B cell (primary cell): ENCODE data around the gene TBC1D17. TPM values are rescaled to one million over a fixed set of nuclear protein-coding genes. Genes with fewer than 3 reads are reported as not detected.

Source experiments
- ATAC-seq: fragments of 200-7000 bp; cut with Tn5 transposase; one replicate; pipeline ENCODE4 v1.10.0; 2021; ENCODE audit warnings: low read depth, mild to moderate bottlenecking, moderate number of reproducible peaks, moderate library complexity
- CTCF ChIA-PET: fragments of 350-600 bp; sonication (Branson Sonifier 250); formaldehyde crosslinking; loops from one replicate; lab custom pipeline; 2021; ENCODE audit warnings: antibody characterized with exemption, inconsistent platforms; lab: Charles Lee
- POLR2A ChIA-PET: fragments of 350-600 bp; sonication (Branson Sonifier 250); formaldehyde crosslinking; loops from one replicate; lab custom pipeline; 2021; ENCODE audit warnings: antibody characterized with exemption; lab: Charles Lee
- DNase-seq: peaks from one replicate; pipeline ENCODE4 v3.0.0; 2013
- H2AFZ ChIP-seq: 2 replicates; pipeline ENCODE4 v1.6.1; 2012; ENCODE audit warnings: mild to moderate bottlenecking, low read depth, low read length; ENCODE audit not compliant: insufficient read depth, poor library complexity, severe bottlenecking
- H3K27ac ChIP-seq, 2 donors: 1 replicate in 1 of 2; 2 replicates in 1 of 2; pipeline ENCODE4 v1.5.1; 2012 to 2013; ENCODE audit warnings: low read length in 2 of 2, mild to moderate bottlenecking in 2 of 2, moderate library complexity in 1 of 2
- H3K27me3 ChIP-seq, 4 experiments: fragments of 200-600 bp in 1 of 4; sonication (generic) in 1 of 4; replicated peaks in 1 of 4; 1 replicate in 2 of 4; 2 replicates in 2 of 4; pipeline versions ENCODE4 v1.6.1 to v1.7.0; 2013 to 2016; ENCODE audit warnings: low read length in 3 of 4, mild to moderate bottlenecking in 2 of 4, mixed read lengths in 1 of 4, moderate library complexity in 1 of 4; ENCODE audit not compliant: insufficient read depth in 4 of 4, control insufficient read depth in 3 of 4; ENCODE audit errors: control extremely low read depth in 1 of 4
- H3K36me3 ChIP-seq, 2 experiments: replicated peaks in 1 of 2; 1 replicate in 1 of 2; 2 replicates in 1 of 2; pipeline versions ENCODE4 v1.6.1 to v1.7.1; 2013; ENCODE audit warnings: low read length in 1 of 2; ENCODE audit not compliant: insufficient read depth in 2 of 2, control insufficient read depth in 1 of 2; ENCODE audit errors: control extremely low read depth in 1 of 2, extremely low read depth in 1 of 2
- H3K4me1 ChIP-seq, 2 donors: fragments of 200-600 bp in 1 of 2; sonication (generic) in 1 of 2; 1 replicate in 1 of 2; 2 replicates in 1 of 2; pipeline versions ENCODE4 v1.5.1 to v1.6.1; 2013 to 2017; ENCODE audit warnings: low read length in 2 of 2; ENCODE audit not compliant: control insufficient read depth in 2 of 2, insufficient read depth in 2 of 2
- H3K4me2 ChIP-seq: replicated peaks from 2 replicates; pipeline ENCODE3; 2012; ENCODE audit warnings: mild to moderate bottlenecking, low read depth, low read length; ENCODE audit not compliant: poor library complexity, severe bottlenecking
- H3K4me3 ChIP-seq, 5 experiments: fragments of 200-600 bp in 1 of 5; sonication (generic) in 1 of 5; 1 replicate in 3 of 5; 2 replicates in 2 of 5; pipeline versions ENCODE4 v1.5.1 to v1.7.0; 2011 to 2016; ENCODE audit warnings: low read length in 4 of 5, mild to moderate bottlenecking in 4 of 5, low read depth in 2 of 5, control low read depth in 1 of 5, moderate library complexity in 1 of 5; ENCODE audit not compliant: insufficient read depth in 1 of 5; ENCODE audit errors: control extremely low read depth in 1 of 5, extremely low read depth in 1 of 5
- H3K79me2 ChIP-seq: fragments of 200-600 bp; sonication (generic); one replicate; pipeline ENCODE4 v1.6.0; 2016; ENCODE audit warnings: low read length; ENCODE audit not compliant: control insufficient read depth, insufficient read depth
- H3K9ac ChIP-seq: fragments of 200-600 bp; sonication (generic); 2 replicates; pipeline ENCODE4 v1.6.1; 2017; ENCODE audit warnings: mild to moderate bottlenecking, low read length, moderate library complexity
- H3K9me3 ChIP-seq, 3 donors: one replicate each; pipeline versions ENCODE4 v1.6.1 to v1.7.1; 2013; ENCODE audit warnings: low read length in 2 of 3; ENCODE audit not compliant: control insufficient read depth in 2 of 3, insufficient read depth in 1 of 3; ENCODE audit errors: control extremely low read depth in 1 of 3
- H4K20me1 ChIP-seq: 2 replicates; pipeline ENCODE4 v1.6.0; 2012; ENCODE audit warnings: mild to moderate bottlenecking, low read length; ENCODE audit not compliant: insufficient read depth, control insufficient read depth, poor library complexity, severe bottlenecking
- H3K27ac Mint-ChIP-seq: one replicate; pipeline ENCODE4 v1.8.0; 2021; ENCODE audit warnings: mixed read lengths
- H3K27me3 Mint-ChIP-seq: one replicate; pipeline ENCODE4 v1.8.0; 2021; ENCODE audit warnings: mixed read lengths
- H3K4me1 Mint-ChIP-seq: one replicate; pipeline ENCODE4 v1.8.0; 2021; ENCODE audit warnings: mixed read lengths
- H3K4me3 Mint-ChIP-seq: one replicate; pipeline ENCODE4 v1.8.0; 2021; ENCODE audit warnings: mixed read lengths
- H3K9me3 Mint-ChIP-seq: one replicate; pipeline ENCODE4 v1.8.0; 2022; ENCODE audit warnings: mixed read lengths; ENCODE audit not compliant: insufficient read depth
- EZH2 ChIP-seq: IDR thresholded peaks from 2 replicates; pipeline ENCODE4 v1.6.1; 2012; ENCODE audit warnings: borderline replicate concordance, low read depth, mild to moderate bottlenecking, moderate library complexity, low read length; ENCODE audit not compliant: insufficient read depth, poor library complexity, severe bottlenecking
- WGBS: methylation state at CpG from one replicate; pipeline ENCODE4 v1.1.5; 2013; ENCODE audit warnings: missing lambda C conversion rate; ENCODE audit not compliant: insufficient coverage; 5-methylcytosine and 5-hydroxymethylcytosine counted together
- intact Hi-C: fragments of 100-400 bp; cut with micrococcal nuclease; formaldehyde crosslinking; loops from one replicate; pipeline ENCODE4 v1.10.0; 2022
- polyA plus RNA-seq: library from polyadenylated mRNA; depleted of rRNA; stranded (reverse); fragments of >200 nt; gene quantifications from 2 replicates; pipeline ENCODE4 v1.2.3, GENCODE V29; 2012
- total RNA-seq, 2 donors: library from RNA; stranded (reverse); fragments of 120-200 nt in 1 of 2; gene quantifications; 1 replicate in 1 of 2; 2 replicates in 1 of 2; pipeline versions ENCODE4 v1.2.3 to v1.2.4, GENCODE V29; 2013 to 2022
- TF ChIP-seq, protein P1 (sequence below): fragments of 200-600 bp; IDR thresholded peaks from one replicate; pipeline ENCODE4 v1.8.0; 2022; ENCODE audit warnings: antibody characterized with exemption, mild to moderate bottlenecking

Gene TBC1D17
- total and polyA plus RNA-seq, 2 donors (not counting 1 experiment from before 2014, with no cell fraction given) = 85.7 to 98.7 TPM

DNA sequence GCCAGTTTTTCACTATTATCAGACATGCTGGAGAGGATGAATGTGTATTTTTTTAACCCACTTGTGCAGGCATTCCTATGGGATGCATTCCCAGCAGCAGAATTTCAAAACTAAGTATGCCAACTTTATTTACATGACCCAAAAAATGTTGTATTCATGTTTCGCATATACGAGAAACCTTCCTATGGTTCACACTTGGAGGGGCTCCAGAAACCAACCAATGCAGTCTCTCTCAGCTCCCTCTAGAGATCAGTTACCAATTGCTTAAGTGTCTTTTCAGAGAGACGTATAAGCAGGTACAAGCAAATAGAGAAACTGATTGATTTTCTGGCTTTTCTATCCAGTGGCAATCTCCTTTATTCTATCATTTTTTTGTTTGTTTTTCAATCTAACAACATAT is 32.1 kb upstream of the TBC1D17 start:
- Mint-ChIP-seq H3K9me3 (no peaks in the 10 kb centered on the region), H3K4me1 (peaks cover 65% of the 10 kb centered on the region), H3K27me3 (no peaks in the 10 kb centered on the region), H3K4me3 (peak overlapping the region; percentile 42), H3K27ac (peak overlapping the region; percentile 84)
- intact Hi-C loops = no loop called here
- peak overlapping the region; percentile 59 for H3K4me2 ChIP-seq
- H3K9ac ChIP-seq = no peak overlapping the region
- WGBS = 80% methylated on average over 2 of the region's 3 CpGs
- ATAC-seq = no peak
- DNase-seq = no peak
- peaks cover 10% of the 10 kb centered on the region for H3K79me2 ChIP-seq
- peaks cover 46 to 65% of the 10 kb centered on the region in 2 donors for H3K4me1 ChIP-seq
- no peaks in the 10 kb centered on the region for H3K36me3 ChIP-seq
- H3K27me3 ChIP-seq = no peaks in the 10 kb centered on the region
- H2AFZ ChIP-seq = no peak overlapping the region
- ChIA-PET POLR2A (interaction anchor here (1.0 to 2.3 kb wide), 4 partner anchors 8 to 32 kb away, joined by 3 to 13 read pairs (median 5); partner anchors contain the start of genes AKT1S1, FUZ and TBC1D17), CTCF (no interaction called here)
- H3K4me3 ChIP-seq = no peak overlapping the region
- no peaks in the 10 kb centered on the region for H4K20me1 ChIP-seq
- peak overlapping the region in 1 of 2 donors; percentile 40 for H3K27ac ChIP-seq
- TF ChIP-seq, protein P1, sequence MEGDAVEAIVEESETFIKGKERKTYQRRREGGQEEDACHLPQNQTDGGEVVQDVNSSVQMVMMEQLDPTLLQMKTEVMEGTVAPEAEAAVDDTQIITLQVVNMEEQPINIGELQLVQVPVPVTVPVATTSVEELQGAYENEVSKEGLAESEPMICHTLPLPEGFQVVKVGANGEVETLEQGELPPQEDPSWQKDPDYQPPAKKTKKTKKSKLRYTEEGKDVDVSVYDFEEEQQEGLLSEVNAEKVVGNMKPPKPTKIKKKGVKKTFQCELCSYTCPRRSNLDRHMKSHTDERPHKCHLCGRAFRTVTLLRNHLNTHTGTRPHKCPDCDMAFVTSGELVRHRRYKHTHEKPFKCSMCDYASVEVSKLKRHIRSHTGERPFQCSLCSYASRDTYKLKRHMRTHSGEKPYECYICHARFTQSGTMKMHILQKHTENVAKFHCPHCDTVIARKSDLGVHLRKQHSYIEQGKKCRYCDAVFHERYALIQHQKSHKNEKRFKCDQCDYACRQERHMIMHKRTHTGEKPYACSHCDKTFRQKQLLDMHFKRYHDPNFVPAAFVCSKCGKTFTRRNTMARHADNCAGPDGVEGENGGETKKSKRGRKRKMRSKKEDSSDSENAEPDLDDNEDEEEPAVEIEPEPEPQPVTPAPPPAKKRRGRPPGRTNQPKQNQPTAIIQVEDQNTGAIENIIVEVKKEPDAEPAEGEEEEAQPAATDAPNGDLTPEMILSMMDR = no peak
- no peak for TF ChIP-seq EZH2
- H3K9me3 ChIP-seq = peaks cover 0 to 6% (median 0%) of the 10 kb centered on the region in 3 donors

DNA sequence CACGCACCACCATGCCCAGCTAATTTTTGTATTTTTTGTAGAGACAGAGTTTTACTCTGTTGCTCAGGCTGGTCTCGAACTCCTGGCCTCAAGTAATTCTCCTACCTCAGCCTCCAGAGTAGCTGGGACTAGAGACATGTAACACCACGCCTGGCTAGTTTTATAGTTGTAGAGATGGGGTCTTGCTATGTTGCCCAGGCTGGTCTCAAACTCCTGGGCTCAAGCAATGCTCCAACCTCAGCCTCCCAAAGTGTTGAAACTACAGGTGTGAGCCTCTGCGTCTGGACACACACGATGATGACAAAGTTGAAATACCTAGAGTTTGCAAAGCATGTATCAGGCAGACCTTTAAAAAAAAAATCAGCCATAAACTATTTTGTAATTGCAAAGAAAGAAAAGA is 31.1 kb upstream of the TBC1D17 start:
- Histone ChIP-seq H3K4me3 (no peak overlapping the region), H3K4me1 (peaks cover 46 to 65% of the 10 kb centered on the region in 2 donors), H3K9me3 (peaks cover 0 to 6% (median 0%) of the 10 kb centered on the region in 3 donors), H3K79me2 (peaks cover 10% of the 10 kb centered on the region), H3K27me3 (no peaks in the 10 kb centered on the region), H3K36me3 (no peaks in the 10 kb centered on the region), H2AFZ (no peak overlapping the region), H3K4me2 (no peak overlapping the region), H4K20me1 (no peaks in the 10 kb centered on the region), H3K27ac (no peak overlapping the region), H3K9ac (no peak overlapping the region)
- no CpG with 5 or more reads among the region's 5 CpGs for WGBS
- H3K27ac Mint-ChIP-seq = peak overlapping the region; percentile 32
- no peaks in the 10 kb centered on the region for H3K27me3 Mint-ChIP-seq
- ATAC-seq (no peak), DNase-seq (no peak)
- no peak for TF ChIP-seq EZH2
- TF ChIP-seq, protein P1 = no peak
- intact Hi-C loops = no loop called here
- POLR2A ChIA-PET = no interaction called here
- CTCF ChIA-PET = interaction anchor here (0.6 kb wide), 1 partner anchor 23 kb away, joined by 3 read pairs; no protein-coding TSS in a partner anchor
- H3K4me1 Mint-ChIP-seq = peaks cover 63% of the 10 kb centered on the region
- H3K4me3 Mint-ChIP-seq = no peak overlapping the region
- no peaks in the 10 kb centered on the region for H3K9me3 Mint-ChIP-seq
